ENCODE data around the gene NCMAP.

The NCMAP gene

GRCh38 chr1:24557711-24558131, 1.8 kb downstream of the NCMAP start:
- Histone ChIP-seq H3K4me1 (ENCODE audit: low read depth, poor library complexity, severe bottlenecking) (peaks cover 63% of the 10 kb centered on the region), H3K4me2 (peak overlapping the region; percentile 48), H3K27me3 (ENCODE audit: insufficient read depth, low read depth) (no peaks in the 10 kb centered on the region), H4K20me1 (ENCODE audit: insufficient read depth) (no peaks in the 10 kb centered on the region), H3K4me3 (IDR thresholded peaks at IDR 0.05; ENCODE audit: insufficient read depth, low read depth, low read length) (no peak overlapping the region), H3K79me2 (ENCODE audit: insufficient read depth, low read depth) (no peaks in the 10 kb centered on the region), H3K9ac (peak overlapping the region; percentile 44; the same call in 1 of the 2 replicates), H3K36me3 (ENCODE audit: insufficient read depth) (no peaks in the 10 kb centered on the region), H3K27ac (peak overlapping the region; percentile 61), H2AFZ (ENCODE audit: low read depth) (peak overlapping the region; percentile 10; the same call in 1 of the 2 replicates)
- no peak for TF ChIP-seq CTCF (conservative IDR thresholded peaks at IDR 0.05; ENCODE audit: low read depth, low read length)

GRCh38 chr1:24558455-24558854, 2.6 kb downstream of the NCMAP start:
- TF ChIP-seq CTCF (conservative IDR thresholded peaks at IDR 0.05; ENCODE audit: low read depth, low read length): no peak
- H3K4me1 ChIP-seq (ENCODE audit: low read depth, poor library complexity, severe bottlenecking): peaks cover 69% of the 10 kb centered on the region
- H3K9ac ChIP-seq: peak overlapping the region; percentile 44; the same call in 1 of the 2 replicates
- H3K36me3 ChIP-seq (ENCODE audit: insufficient read depth): no peaks in the 10 kb centered on the region
- no peak overlapping the region for H3K4me3 ChIP-seq (IDR thresholded peaks at IDR 0.05; ENCODE audit: insufficient read depth, low read depth, low read length)
- peak overlapping the region; percentile 61 for H3K27ac ChIP-seq
- H3K4me2 ChIP-seq: peak overlapping the region; percentile 48
- H4K20me1 ChIP-seq (ENCODE audit: insufficient read depth): no peaks in the 10 kb centered on the region
- no peaks in the 10 kb centered on the region for H3K79me2 ChIP-seq (ENCODE audit: insufficient read depth, low read depth)
- no peaks in the 10 kb centered on the region for H3K27me3 ChIP-seq (ENCODE audit: insufficient read depth, low read depth)
- peak overlapping the region; percentile 10; the same call in 1 of the 2 replicates for H2AFZ ChIP-seq (ENCODE audit: low read depth)

GRCh38 chr1:24558902-24559791, 3.3 kb downstream of the NCMAP start:
- Histone ChIP-seq H3K36me3 (ENCODE audit: insufficient read depth) (no peaks in the 10 kb centered on the region), H3K4me3 (IDR thresholded peaks at IDR 0.05; ENCODE audit: insufficient read depth, low read depth, low read length) (no peak overlapping the region), H3K4me2 (peak overlapping the region; percentile 48), H3K27ac (peak overlapping the region; percentile 61), H4K20me1 (ENCODE audit: insufficient read depth) (no peaks in the 10 kb centered on the region), H3K27me3 (ENCODE audit: insufficient read depth, low read depth) (no peaks in the 10 kb centered on the region), H2AFZ (ENCODE audit: low read depth) (peak overlapping the region; percentile 16), H3K4me1 (ENCODE audit: low read depth, poor library complexity, severe bottlenecking) (peaks cover 69% of the 10 kb centered on the region), H3K9ac (peak overlapping the region; percentile 13), H3K79me2 (ENCODE audit: insufficient read depth, low read depth) (no peaks in the 10 kb centered on the region)
- no peak for TF ChIP-seq CTCF (conservative IDR thresholded peaks at IDR 0.05; ENCODE audit: low read depth, low read length)

- Histone ChIP-seq H3K4me1 (ENCODE audit: low read depth, poor library complexity, severe bottlenecking) (peaks cover 69% of the 10 kb centered on the region), H4K20me1 (ENCODE audit: insufficient read depth) (no peaks in the 10 kb centered on the region), H3K27me3 (ENCODE audit: insufficient read depth, low read depth) (no peaks in the 10 kb centered on the region), H3K9ac (no peak overlapping the region), H3K36me3 (ENCODE audit: insufficient read depth) (no peaks in the 10 kb centered on the region), H3K4me3 (IDR thresholded peaks at IDR 0.05; ENCODE audit: insufficient read depth, low read depth, low read length) (no peak overlapping the region), H3K27ac (peak overlapping the region; percentile 44), H3K79me2 (ENCODE audit: insufficient read depth, low read depth) (no peaks in the 10 kb centered on the region), H3K4me2 (peak overlapping the region; percentile 45), H2AFZ (ENCODE audit: low read depth) (peak overlapping the region; percentile 29; the same call in 1 of the 2 replicates)
- TF ChIP-seq CTCF (conservative IDR thresholded peaks at IDR 0.05; ENCODE audit: low read depth, low read length): no peak
These were observed 4.5 kb downstream of the NCMAP start for GRCh38 chr1:24560361-24560760.

Data from KMS-11 (cell line).